Activated CD8-positive, alpha-beta memory T cell treated with anti-CD3 and anti-CD28 coated beads for 1 hour (primary cell): ENCODE data around the gene PRRT1.

Source experiments
- DNase-seq, 2 donors: peaks; one replicate each; pipeline ENCODE4 v3.0.0-alpha.2; 2020; ENCODE audit warnings: low read depth in 1 of 2; ENCODE audit errors: extremely low read depth in 1 of 2

Gene PRRT1

GRCh38 chr6:32175711-32176475, 24.2 kb upstream of the PRRT1 start, which contains the start of gene AGPAT1:
Gene AGPAT1, minus strand, starts transcription at chr6:32176084. Its CDS starts 4,588 bp downstream, at chr6:32171496.
- DNase-seq: peak; percentile 93 to 94

- no peak for DNase-seq
Observed at GRCh38 chr6:32175322-32175710, 23.6 kb upstream of the PRRT1 start.

GRCh38 chr6:32174416-32174815, 22.7 kb upstream of the PRRT1 start:
- DNase-seq: no peak

- no peak for DNase-seq
Observed at GRCh38 chr6:32173051-32173727, 21.4 kb upstream of the PRRT1 start.

GRCh38 chr6:32171234-32171633, 19.5 kb upstream of the PRRT1 start:
- no peak for DNase-seq

- no peak for DNase-seq
Observed at GRCh38 chr6:32170294-32170693, 18.6 kb upstream of the PRRT1 start.

- no peak for DNase-seq
Observed at GRCh38 chr6:32168807-32169591, 17.3 kb upstream of the PRRT1 start.

GRCh38 chr6:32168350-32168749, 16.6 kb upstream of the PRRT1 start:
- DNase-seq: no peak

- DNase-seq: no peak
Observed at GRCh38 chr6:32167761-32168262, 16.1 kb upstream of the PRRT1 start.

- no peak for DNase-seq
Observed at GRCh38 chr6:32167154-32167760, 15.5 kb upstream of the PRRT1 start.

- DNase-seq: no peak
Observed at GRCh38 chr6:32166411-32167061, 14.8 kb upstream of the PRRT1 start.

GRCh38 chr6:32164295-32164694, 12.6 kb upstream of the PRRT1 start, which contains the start of gene EGFL8:
Gene EGFL8, plus strand, starts transcription at chr6:32164595. Its CDS starts 1,571 bp downstream, at chr6:32166166.
- no peak for DNase-seq

GRCh38 chr6:32163559-32164258, 12.0 kb upstream of the PRRT1 start:
- DNase-seq: no peak

- DNase-seq: no peak
Observed at GRCh38 chr6:32158052-32158451, 6.3 kb upstream of the PRRT1 start.

- DNase-seq: no peak
Observed at GRCh38 chr6:32156891-32157290, 5.2 kb upstream of the PRRT1 start.

- DNase-seq: peak in 1 of 2 donors; percentile 41
Observed at GRCh38 chr6:32154514-32155161, 2.9 kb upstream of the PRRT1 start.

GRCh38 chr6:32153564-32154513, 2.1 kb upstream of the PRRT1 start, which contains the start of gene PPT2:
Gene PPT2, plus strand, starts transcription at chr6:32154141. Its CDS starts 454 bp downstream, at chr6:32154595.
- peak; percentile 62 to 66 for DNase-seq
